Head of caudate nucleus (tissue), 42 donors: Measurements from ENCODE around the gene BRINP1.

Experiments used
- DNase-seq, 42 donors: peaks; one replicate each; pipeline versions ENCODE4 v3.0.0 to v3.0.0-alpha.2; 2020 to 2021; ENCODE audit warnings: mixed read lengths in 7 of 42
- intact Hi-C: fragments of 100-400 bp; cut with DNase I; formaldehyde crosslinking; loops from one replicate; pipeline ENCODE4 v1.15.0; 2022

Gene BRINP1

GRCh38 chr9:119167876-119168275 lies 201.4 kb downstream of the BRINP1 start:
- intact Hi-C loops: no loop called here
- DNase-seq: no peak

- no peak for DNase-seq
- intact Hi-C loops: no loop called here
These were observed 202.0 kb downstream of the BRINP1 start for GRCh38 chr9:119167267-119167666.

GRCh38 chr9:119166096-119166495 lies 203.1 kb downstream of the BRINP1 start:
- no peak for DNase-seq
- intact Hi-C loops: no loop called here

- DNase-seq: no peak
- intact Hi-C loops: no loop called here
These were observed 204.1 kb downstream of the BRINP1 start for GRCh38 chr9:119165131-119165530.

- no peak for DNase-seq
- intact Hi-C loops: no loop called here
These were observed 204.5 kb downstream of the BRINP1 start for GRCh38 chr9:119164716-119165115.

- DNase-seq: no peak
- intact Hi-C loops: no loop called here
These were observed 208.7 kb downstream of the BRINP1 start for GRCh38 chr9:119160551-119160950.

GRCh38 chr9:119159386-119159785 lies 209.8 kb downstream of the BRINP1 start:
- intact Hi-C loops: no loop called here
- DNase-seq: no peak

GRCh38 chr9:119157196-119157595 lies 212.0 kb downstream of the BRINP1 start:
- no peak for DNase-seq
- intact Hi-C loops: no loop called here

- intact Hi-C loops: no loop called here
- DNase-seq: no peak
These were observed 212.9 kb downstream of the BRINP1 start for GRCh38 chr9:119156354-119156753.

GRCh38 chr9:119154527-119154926 lies 214.7 kb downstream of the BRINP1 start:
- no peak for DNase-seq
- intact Hi-C loops: no loop called here

GRCh38 chr9:119153402-119153801 lies 215.8 kb downstream of the BRINP1 start:
- peak in 2 of 42 donors; percentile 29 to 51 for DNase-seq
- intact Hi-C loops: no loop called here

GRCh38 chr9:119148855-119149254 lies 220.4 kb downstream of the BRINP1 start:
- DNase-seq: no peak
- intact Hi-C loops: no loop called here

GRCh38 chr9:119137479-119137878 lies 231.8 kb downstream of the BRINP1 start:
- no peak for DNase-seq
- intact Hi-C loops: no loop called here

- intact Hi-C loops: no loop called here
- no peak for DNase-seq
These were observed 243.2 kb downstream of the BRINP1 start for GRCh38 chr9:119126040-119126439.

- no peak for DNase-seq
- intact Hi-C loops: no loop called here
These were observed 247.3 kb downstream of the BRINP1 start for GRCh38 chr9:119121899-119122298.

- no peak for DNase-seq
- intact Hi-C loops: no loop called here
These were observed 251.8 kb downstream of the BRINP1 start for GRCh38 chr9:119117409-119117808.
